SHP77 treated with DMSO at 0.1 percent for 48 hours (cell line): Measurements from ENCODE around the gene KIAA1755.

Source experiments
- DNase-seq: peaks from one replicate; lab custom pipeline; 2025; lab: John Stamatoyannopoulos, UW

The KIAA1755 gene

GRCh38 chr20:38202153-38202981, 58.2 kb downstream of the KIAA1755 start:
- DNase-seq, result no peak

- DNase-seq, result no peak
Observed at GRCh38 chr20:38201356-38201755, 59.2 kb downstream of the KIAA1755 start.

GRCh38 chr20:38200646-38201045, 59.9 kb downstream of the KIAA1755 start:
- DNase-seq, result no peak

- DNase-seq, result no peak
Observed at GRCh38 chr20:38199501-38200390, 60.8 kb downstream of the KIAA1755 start.

- DNase-seq, result no peak
Observed at GRCh38 chr20:38198238-38198861, 62.2 kb downstream of the KIAA1755 start.

GRCh38 chr20:38197619-38198018, 62.9 kb downstream of the KIAA1755 start:
- DNase-seq, result no peak

- no peak for DNase-seq
Observed at GRCh38 chr20:38197217-38197616, 63.3 kb downstream of the KIAA1755 start.

- DNase-seq, result no peak
Observed at GRCh38 chr20:38196592-38196991, 63.9 kb downstream of the KIAA1755 start.

- DNase-seq, result no peak
Observed at GRCh38 chr20:38196076-38196475, 64.5 kb downstream of the KIAA1755 start.

GRCh38 chr20:38195521-38195920, 65.0 kb downstream of the KIAA1755 start:
- DNase-seq, result no peak

GRCh38 chr20:38194971-38195504, 65.5 kb downstream of the KIAA1755 start:
- no peak for DNase-seq

GRCh38 chr20:38193586-38194105, 66.9 kb downstream of the KIAA1755 start:
- DNase-seq, result no peak

GRCh38 chr20:38192323-38192885, 68.1 kb downstream of the KIAA1755 start:
- DNase-seq, result no peak

- DNase-seq, result no peak
Observed at GRCh38 chr20:38191654-38192053, 68.9 kb downstream of the KIAA1755 start.

GRCh38 chr20:38190936-38191371, 69.6 kb downstream of the KIAA1755 start:
- DNase-seq, result no peak

- DNase-seq, result no peak
Observed at GRCh38 chr20:38190166-38190565, 70.4 kb downstream of the KIAA1755 start.

- DNase-seq, result no peak
Observed at GRCh38 chr20:38187517-38187916, 73.0 kb downstream of the KIAA1755 start.

GRCh38 chr20:38186788-38187221, 73.7 kb downstream of the KIAA1755 start:
- no peak for DNase-seq

- no peak for DNase-seq
Observed at GRCh38 chr20:38184101-38184500, 76.4 kb downstream of the KIAA1755 start.

- no peak for DNase-seq
Observed at GRCh38 chr20:38181971-38182370, 78.6 kb downstream of the KIAA1755 start.

- DNase-seq, result no peak
Observed at GRCh38 chr20:38181207-38181801, 79.2 kb downstream of the KIAA1755 start.
